Ishikawa (cell line): ENCODE data around the gene TMPRSS4.

Source experiments
- EP300 ChIP-seq: IDR thresholded peaks from 2 replicates; pipeline ENCODE4 v1.6.1; 2012; ENCODE audit warnings: borderline replicate concordance
- FOXM1 ChIP-seq: IDR thresholded peaks from 2 replicates; pipeline ENCODE4 v1.6.1; 2012; ENCODE audit warnings: low read depth, borderline replicate concordance
- NFIC ChIP-seq: IDR thresholded peaks from 2 replicates; pipeline ENCODE4 v1.6.1; 2012
- TEAD4 ChIP-seq: IDR thresholded peaks from 2 replicates; pipeline ENCODE4 v1.6.1; 2012
- USF1 ChIP-seq: IDR thresholded peaks from 2 replicates; pipeline ENCODE4 v1.6.1; 2012
- YY1 ChIP-seq: IDR thresholded peaks from 2 replicates; pipeline ENCODE4 v1.6.1; 2012; ENCODE audit warnings: low read depth
- TF ChIP-seq, protein P1 (sequence below): IDR thresholded peaks from 2 replicates; pipeline ENCODE4 v1.6.1; 2012

DNA sequence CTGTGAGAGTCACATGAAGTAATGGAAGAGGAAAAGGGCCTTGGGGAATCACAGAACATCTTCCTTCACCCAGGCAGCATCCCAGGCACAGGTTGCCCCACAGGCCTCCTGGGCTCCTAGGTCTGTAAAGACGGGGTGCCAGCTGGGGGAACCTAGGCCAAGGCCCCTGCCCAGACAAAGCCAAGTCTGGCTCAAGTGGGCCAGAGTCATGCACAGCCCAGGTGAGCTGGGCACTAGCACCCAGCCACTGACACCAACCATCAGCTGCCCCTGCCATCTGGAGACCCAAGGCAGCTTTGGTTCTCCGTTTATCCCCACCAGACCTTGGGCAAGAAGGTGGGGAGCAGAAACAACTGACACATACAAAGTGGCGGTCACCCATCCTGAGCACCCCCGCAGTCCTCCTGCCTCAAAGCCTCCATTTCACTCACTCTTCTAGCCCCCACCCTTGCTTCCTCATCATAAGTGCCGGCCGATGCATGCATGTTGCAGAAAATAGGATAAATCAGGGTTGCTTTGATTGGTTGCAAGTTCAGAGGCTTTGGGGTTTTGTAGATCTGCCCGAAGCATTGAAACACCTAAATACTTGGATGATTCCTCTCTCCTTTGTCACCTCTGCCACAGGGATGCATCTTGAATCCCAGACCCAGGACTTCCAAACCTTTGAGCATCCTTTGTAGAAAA is 26.5 kb upstream of the TMPRSS4 start:
- no peak for TF ChIP-seq YY1
- no peak for TF ChIP-seq FOXM1
- TF ChIP-seq, protein P1, sequence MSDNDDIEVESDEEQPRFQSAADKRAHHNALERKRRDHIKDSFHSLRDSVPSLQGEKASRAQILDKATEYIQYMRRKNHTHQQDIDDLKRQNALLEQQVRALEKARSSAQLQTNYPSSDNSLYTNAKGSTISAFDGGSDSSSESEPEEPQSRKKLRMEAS: no peak
- no peak for TF ChIP-seq TEAD4
- TF ChIP-seq EP300: no peak
- no peak for TF ChIP-seq NFIC
- TF ChIP-seq USF1: no peak
